GM12865 (cell line): Measurements from ENCODE around the gene EN1.

Experiments
- DNase-seq: peaks from one replicate; pipeline ENCODE4 v3.0.0; 2010; ENCODE audit warnings: low read depth
- H3K4me3 ChIP-seq: 2 replicates; pipeline ENCODE4 v1.5.1; 2011; ENCODE audit warnings: mild to moderate bottlenecking, low read depth, low read length, control low read depth
- CTCF ChIP-seq: IDR thresholded peaks from 2 replicates; pipeline ENCODE4 v1.5.1; 2011; ENCODE audit warnings: low read length, control low read depth, low read depth, inconsistent platforms; ENCODE audit not compliant: insufficient read depth; ENCODE audit errors: missing control alignments

EN1 gene

GRCh38 chr2:118832071-118832790 is 15.2 kb downstream of the EN1 start:
- DNase-seq, result no peak
- TF ChIP-seq CTCF, result no peak
- no peak overlapping the region for H3K4me3 ChIP-seq

- DNase-seq, result no peak
- no peak overlapping the region for H3K4me3 ChIP-seq
- TF ChIP-seq CTCF, result no peak
These were observed 16.6 kb downstream of the EN1 start for GRCh38 chr2:118830881-118831280.

GRCh38 chr2:118830118-118830517 is 17.3 kb downstream of the EN1 start:
- no peak overlapping the region for H3K4me3 ChIP-seq
- DNase-seq, result no peak
- TF ChIP-seq CTCF, result no peak

GRCh38 chr2:118826093-118826492 is 21.4 kb downstream of the EN1 start:
- DNase-seq, result no peak
- TF ChIP-seq CTCF, result no peak
- no peak overlapping the region for H3K4me3 ChIP-seq

- no peak for DNase-seq
- TF ChIP-seq CTCF, result no peak
- no peak overlapping the region for H3K4me3 ChIP-seq
These were observed 23.8 kb downstream of the EN1 start for GRCh38 chr2:118823633-118824032.

- no peak overlapping the region for H3K4me3 ChIP-seq
- TF ChIP-seq CTCF, result no peak
- no peak for DNase-seq
These were observed 24.9 kb downstream of the EN1 start for GRCh38 chr2:118822572-118822971.

- no peak for DNase-seq
- no peak overlapping the region for H3K4me3 ChIP-seq
- TF ChIP-seq CTCF, result no peak
These were observed 25.4 kb downstream of the EN1 start for GRCh38 chr2:118822015-118822414.
